DOHH2 (cell line): ENCODE measurements around the gene SIGLEC9.

Experiments
- EZH2phosphoT487 ChIP-seq: fragments of 200-600 bp; sonication (generic); IDR thresholded peaks from 2 replicates; pipeline ENCODE4 v1.6.1; 2017; ENCODE audit warnings: borderline replicate concordance, mild to moderate bottlenecking, antibody characterized with exemption, low read length, moderate library complexity, mixed read lengths
- TF ChIP-seq, protein P1 (sequence below): fragments of 200-600 bp; sonication (generic); IDR thresholded peaks from one replicate; pipeline ENCODE4 v1.5.1; 2014; ENCODE audit warnings: antibody characterized with exemption, mild to moderate bottlenecking, low read depth, low read length; ENCODE audit not compliant: poor library complexity, severe bottlenecking

DNA sequence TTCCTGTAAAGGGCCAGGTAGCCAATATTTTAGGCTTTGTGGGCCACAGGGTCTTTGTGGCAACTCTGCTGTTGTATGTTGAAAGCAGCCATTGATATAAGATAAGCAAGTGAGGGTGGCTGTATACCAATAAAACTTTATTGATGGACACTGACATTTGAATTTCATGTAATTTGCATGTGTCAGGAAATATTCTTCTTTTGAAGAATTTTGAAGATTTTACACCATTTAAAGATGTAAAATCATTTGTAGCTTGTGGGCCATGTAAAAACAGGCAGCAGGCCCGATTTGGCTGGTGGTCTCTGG, 14.1 kb upstream of the SIGLEC9 start:
- TF ChIP-seq, protein P1, sequence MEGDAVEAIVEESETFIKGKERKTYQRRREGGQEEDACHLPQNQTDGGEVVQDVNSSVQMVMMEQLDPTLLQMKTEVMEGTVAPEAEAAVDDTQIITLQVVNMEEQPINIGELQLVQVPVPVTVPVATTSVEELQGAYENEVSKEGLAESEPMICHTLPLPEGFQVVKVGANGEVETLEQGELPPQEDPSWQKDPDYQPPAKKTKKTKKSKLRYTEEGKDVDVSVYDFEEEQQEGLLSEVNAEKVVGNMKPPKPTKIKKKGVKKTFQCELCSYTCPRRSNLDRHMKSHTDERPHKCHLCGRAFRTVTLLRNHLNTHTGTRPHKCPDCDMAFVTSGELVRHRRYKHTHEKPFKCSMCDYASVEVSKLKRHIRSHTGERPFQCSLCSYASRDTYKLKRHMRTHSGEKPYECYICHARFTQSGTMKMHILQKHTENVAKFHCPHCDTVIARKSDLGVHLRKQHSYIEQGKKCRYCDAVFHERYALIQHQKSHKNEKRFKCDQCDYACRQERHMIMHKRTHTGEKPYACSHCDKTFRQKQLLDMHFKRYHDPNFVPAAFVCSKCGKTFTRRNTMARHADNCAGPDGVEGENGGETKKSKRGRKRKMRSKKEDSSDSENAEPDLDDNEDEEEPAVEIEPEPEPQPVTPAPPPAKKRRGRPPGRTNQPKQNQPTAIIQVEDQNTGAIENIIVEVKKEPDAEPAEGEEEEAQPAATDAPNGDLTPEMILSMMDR, result no peak
- TF ChIP-seq EZH2phosphoT487, result no peak
